Thoracic aorta (tissue), 2 donors: ENCODE measurements around the gene EFCAB9. TPM values are rescaled to one million over a fixed set of nuclear protein-coding genes. Genes with fewer than 3 reads are reported as not detected.

Experiments used
- ATAC-seq: fragments of 150-250 bp; one replicate; pipeline ENCODE4 v1.8.0; 2017; ENCODE audit warnings: low read depth; ENCODE audit not compliant: insufficient number of reproducible peaks, low FRiP score
- DNase-seq: peaks from one replicate; pipeline ENCODE4 v3.0.0-alpha.2; 2020; ENCODE audit warnings: low spot score
- H3K27ac ChIP-seq, 2 donors: fragments of 200-600 bp; sonication (generic); 1 replicate in 1 of 2; 2 replicates in 1 of 2; pipeline ENCODE4 v1.5.1; 2016; ENCODE audit warnings: mild to moderate bottlenecking in 2 of 2, moderate library complexity in 2 of 2
- H3K27me3 ChIP-seq: fragments of 200-600 bp; sonication (generic); replicated peaks from 2 replicates; pipeline ENCODE4 v1.6.0; 2016; ENCODE audit warnings: mild to moderate bottlenecking; ENCODE audit not compliant: insufficient read depth
- H3K36me3 ChIP-seq: fragments of 200-600 bp; sonication (generic); one replicate; pipeline ENCODE4 v1.5.1; 2016
- H3K4me1 ChIP-seq, 2 donors: fragments of 200-600 bp; sonication (generic); 1 replicate in 1 of 2; 2 replicates in 1 of 2; pipeline versions ENCODE4 v1.5.1 to v1.6.0; 2016; ENCODE audit warnings: low read depth in 2 of 2, mild to moderate bottlenecking in 1 of 2; ENCODE audit not compliant: control insufficient read depth in 1 of 2
- H3K4me3 ChIP-seq: fragments of 200-600 bp; sonication (generic); 2 replicates; pipeline ENCODE4 v1.5.1; 2016; ENCODE audit warnings: mild to moderate bottlenecking
- H3K9me3 ChIP-seq: fragments of 200-600 bp; sonication (generic); 2 replicates; pipeline ENCODE4 v1.5.1; 2016
- CTCF ChIP-seq: fragments of 200-600 bp; sonication (generic); IDR thresholded peaks from one replicate; pipeline ENCODE4 v1.5.1; 2019; ENCODE audit warnings: antibody characterized with exemption
- total RNA-seq, 2 donors: library from RNA; depleted of rRNA; stranded (reverse); fragments of >200 nt; gene quantifications; one replicate each; pipeline versions ENCODE4 v1.1.0 to v1.2.3, GENCODE V29; 2016

Gene EFCAB9
- not detected for total RNA-seq

- Histone ChIP-seq H3K4me1 (no peaks in the 10 kb centered on the region), H3K36me3 (no peaks in the 10 kb centered on the region), H3K27ac (no peak within 1 kb of the TSS), H3K9me3 (no peaks in the 10 kb centered on the region), H3K4me3 (no peak within 1 kb of the TSS), H3K27me3 (no peaks in the 10 kb centered on the region)
- no peak for TF ChIP-seq CTCF
- DNase-seq (no peak), ATAC-seq (no peak)
These were observed at the start of gene EFCAB9 for GRCh38 chr5:172193872-172194271. TSS of gene EFCAB9 (plus strand) at chr5:172194172. CDS start at chr5:172194173, 1 bp downstream.

GRCh38 chr5:172144291-172144815 lies 49.6 kb upstream of the EFCAB9 start:
- H3K27me3 ChIP-seq, result no peaks in the 10 kb centered on the region
- H3K9me3 ChIP-seq, result no peaks in the 10 kb centered on the region
- no peaks in the 10 kb centered on the region for H3K36me3 ChIP-seq
- no peak for TF ChIP-seq CTCF
- H3K4me1 ChIP-seq, result no peaks in the 10 kb centered on the region
- no peak overlapping the region for H3K4me3 ChIP-seq
- DNase-seq (no peak), ATAC-seq (no peak)
- H3K27ac ChIP-seq, result no peak overlapping the region

GRCh38 chr5:172144931-172145869 lies 48.8 kb upstream of the EFCAB9 start:
- Histone ChIP-seq H3K27me3 (no peaks in the 10 kb centered on the region), H3K36me3 (no peaks in the 10 kb centered on the region), H3K27ac (no peak overlapping the region), H3K9me3 (no peaks in the 10 kb centered on the region), H3K4me1 (no peaks in the 10 kb centered on the region), H3K4me3 (no peak overlapping the region)
- no peak for TF ChIP-seq CTCF
- DNase-seq, result no peak
- ATAC-seq, result no peak

- Histone ChIP-seq H3K36me3 (no peaks in the 10 kb centered on the region), H3K27me3 (no peaks in the 10 kb centered on the region), H3K4me3 (no peak overlapping the region), H3K4me1 (no peaks in the 10 kb centered on the region), H3K9me3 (no peaks in the 10 kb centered on the region), H3K27ac (no peak overlapping the region)
- no peak for TF ChIP-seq CTCF
- ATAC-seq (no peak), DNase-seq (no peak)
These were observed 47.9 kb upstream of the EFCAB9 start for GRCh38 chr5:172145870-172146747.

GRCh38 chr5:172146748-172147092 lies 47.3 kb upstream of the EFCAB9 start:
- Histone ChIP-seq H3K4me1 (no peaks in the 10 kb centered on the region), H3K27ac (no peak overlapping the region), H3K9me3 (no peaks in the 10 kb centered on the region), H3K27me3 (no peaks in the 10 kb centered on the region), H3K36me3 (no peaks in the 10 kb centered on the region), H3K4me3 (no peak overlapping the region)
- TF ChIP-seq CTCF, result no peak
- DNase-seq (no peak), ATAC-seq (no peak)
